A673 (cell line): ENCODE results near the gene GPR3. TPM values are rescaled to one million over a fixed set of nuclear protein-coding genes. Genes with fewer than 3 reads are reported as not detected.

Source experiments
- BruUV-seq: library from RNA; stranded (reverse); fragments of 400-500 nt; replicated peaks from 2 replicates; lab custom pipeline; 2021; lab: Mats Ljungman, UMichigan
- CTCF ChIA-PET: fragments of 300-600 bp; sonication (Branson Sonifier 250); formaldehyde crosslinking; loops from one replicate; lab custom pipeline; 2022; ENCODE audit warnings: antibody characterized with exemption; lab: Charles Lee
- POLR2A ChIA-PET: fragments of 300-600 bp; sonication (Branson Sonifier 250); formaldehyde crosslinking; loops from one replicate; lab custom pipeline; 2022; ENCODE audit warnings: antibody characterized with exemption; ENCODE audit not compliant: low non-redundant PET; lab: Charles Lee
- DNase-seq: peaks from one replicate; pipeline ENCODE4 v3.0.0-alpha.2; 2015; ENCODE audit warnings: low spot score
- H3K27ac ChIP-seq: fragments of 200-600 bp; sonication (generic); 2 replicates; pipeline ENCODE4 v1.5.1; 2016; ENCODE audit warnings: mixed run types, low read depth, mild to moderate bottlenecking, mixed read lengths, antibody characterized with exemption, low read length; ENCODE audit not compliant: poor library complexity, severe bottlenecking
- H3K27me3 ChIP-seq: fragments of 200-600 bp; sonication (generic); replicated peaks from 2 replicates; pipeline ENCODE4 v1.6.1; 2017; ENCODE audit warnings: mixed run types, low read depth, mild to moderate bottlenecking, mixed read lengths, antibody characterized with exemption, low read length; ENCODE audit not compliant: insufficient read depth, poor library complexity
- H3K36me3 ChIP-seq: fragments of 200-600 bp; sonication (generic); 2 replicates; pipeline ENCODE4 v1.6.1; 2016; ENCODE audit warnings: mixed run types, mild to moderate bottlenecking, mixed read lengths, antibody characterized with exemption, low read length; ENCODE audit not compliant: insufficient read depth, poor library complexity, severe bottlenecking
- H3K4me1 ChIP-seq: fragments of 200-600 bp; sonication (generic); 2 replicates; pipeline ENCODE4 v1.6.1; 2017; ENCODE audit warnings: mixed run types, mild to moderate bottlenecking, mixed read lengths, antibody characterized with exemption, low read length; ENCODE audit not compliant: insufficient read depth, poor library complexity, severe bottlenecking
- H3K4me3 ChIP-seq: fragments of 200-600 bp; sonication (generic); 2 replicates; pipeline ENCODE4 v1.5.1; 2016; ENCODE audit warnings: low read depth, mixed run types, mild to moderate bottlenecking, mixed read lengths, low read length; ENCODE audit not compliant: poor library complexity, severe bottlenecking
- H3K9me3 ChIP-seq: fragments of 200-600 bp; sonication (generic); 2 replicates; pipeline ENCODE4 v1.6.1; 2016; ENCODE audit warnings: mixed run types, low read depth, mild to moderate bottlenecking, mixed read lengths, antibody characterized with exemption, low read length; ENCODE audit not compliant: poor library complexity, severe bottlenecking
- CTCF ChIP-seq: fragments of 300-800, 200-600 bp; sonication (generic); conservative IDR thresholded peaks from 2 replicates; pipeline ENCODE4 v1.5.1; 2017; ENCODE audit warnings: low read depth, mild to moderate bottlenecking, antibody characterized with exemption, low read length, moderate library complexity, mixed read lengths
- EZH2 ChIP-seq: fragments of 200-600 bp; sonication (generic); IDR thresholded peaks from 2 replicates; pipeline ENCODE4 v1.6.1; 2017; ENCODE audit warnings: borderline replicate concordance, low read depth, mild to moderate bottlenecking, mixed read lengths, antibody characterized with exemption, low read length; ENCODE audit not compliant: poor library complexity, severe bottlenecking
- intact Hi-C: fragments of 100-400 bp; cut with micrococcal nuclease; formaldehyde crosslinking; loops from one replicate; pipeline ENCODE4 v1.10.0; 2022; ENCODE audit not compliant: unreplicated experiment
- total RNA-seq: library from RNA; stranded (reverse); gene quantifications from 2 replicates; pipeline ENCODE4 v1.2.3, GENCODE V29; 2021

The GPR3 gene
- total RNA-seq, 1 experiment from 2014 or later = 4.9 TPM

GRCh38 chr1:27351541-27352107 lies 40.8 kb upstream of the GPR3 start:
- no peak for TF ChIP-seq EZH2
- no peak for TF ChIP-seq CTCF
- ChIA-PET CTCF (no interaction called here), POLR2A (interaction anchor here (0.6 kb wide), 1 partner anchor 11 kb away, joined by 5 read pairs; no protein-coding TSS in a partner anchor)
- no peak for DNase-seq
- no TSS peak for BruUV-seq
- H3K4me3 ChIP-seq = no peak overlapping the region
- no peaks in the 10 kb centered on the region for H3K4me1 ChIP-seq
- no peaks in the 10 kb centered on the region for H3K27me3 ChIP-seq
- no peaks in the 10 kb centered on the region for H3K36me3 ChIP-seq
- no peaks in the 10 kb centered on the region for H3K9me3 ChIP-seq
- intact Hi-C loops = no loop called here
- no peak overlapping the region for H3K27ac ChIP-seq

- intact Hi-C loops = no loop called here
- ChIA-PET POLR2A (no interaction called here), CTCF (no interaction called here)
- TF ChIP-seq CTCF (no peak), EZH2 (no peak)
- no peaks in the 10 kb centered on the region for H3K9me3 ChIP-seq
- no peaks in the 10 kb centered on the region for H3K4me1 ChIP-seq
- BruUV-seq = no TSS peak
- H3K27ac ChIP-seq = no peak overlapping the region
- no peaks in the 10 kb centered on the region for H3K36me3 ChIP-seq
- H3K27me3 ChIP-seq = no peaks in the 10 kb centered on the region
- H3K4me3 ChIP-seq = no peak overlapping the region
- no peak for DNase-seq
These were observed 39.3 kb upstream of the GPR3 start for GRCh38 chr1:27353166-27353565.

- intact Hi-C loops = no loop called here
- no TSS peak for BruUV-seq
- Histone ChIP-seq H3K9me3 (no peaks in the 10 kb centered on the region), H3K27ac (no peak overlapping the region), H3K4me1 (no peaks in the 10 kb centered on the region), H3K4me3 (no peak overlapping the region), H3K36me3 (no peaks in the 10 kb centered on the region), H3K27me3 (no peaks in the 10 kb centered on the region)
- TF ChIP-seq CTCF (no peak), EZH2 (no peak)
- DNase-seq = no peak
- ChIA-PET POLR2A (no interaction called here), CTCF (no interaction called here)
These were observed 38.8 kb upstream of the GPR3 start for GRCh38 chr1:27353629-27354028.
